ENCODE data around the gene PAXIP1. TPM values are rescaled to one million over a fixed set of nuclear protein-coding genes. Genes with fewer than 3 reads are reported as not detected.

PAXIP1 gene
- total and polyA plus RNA-seq, 7 donors, result 4.2 to 13.6 (median 9.2) TPM

DNA sequence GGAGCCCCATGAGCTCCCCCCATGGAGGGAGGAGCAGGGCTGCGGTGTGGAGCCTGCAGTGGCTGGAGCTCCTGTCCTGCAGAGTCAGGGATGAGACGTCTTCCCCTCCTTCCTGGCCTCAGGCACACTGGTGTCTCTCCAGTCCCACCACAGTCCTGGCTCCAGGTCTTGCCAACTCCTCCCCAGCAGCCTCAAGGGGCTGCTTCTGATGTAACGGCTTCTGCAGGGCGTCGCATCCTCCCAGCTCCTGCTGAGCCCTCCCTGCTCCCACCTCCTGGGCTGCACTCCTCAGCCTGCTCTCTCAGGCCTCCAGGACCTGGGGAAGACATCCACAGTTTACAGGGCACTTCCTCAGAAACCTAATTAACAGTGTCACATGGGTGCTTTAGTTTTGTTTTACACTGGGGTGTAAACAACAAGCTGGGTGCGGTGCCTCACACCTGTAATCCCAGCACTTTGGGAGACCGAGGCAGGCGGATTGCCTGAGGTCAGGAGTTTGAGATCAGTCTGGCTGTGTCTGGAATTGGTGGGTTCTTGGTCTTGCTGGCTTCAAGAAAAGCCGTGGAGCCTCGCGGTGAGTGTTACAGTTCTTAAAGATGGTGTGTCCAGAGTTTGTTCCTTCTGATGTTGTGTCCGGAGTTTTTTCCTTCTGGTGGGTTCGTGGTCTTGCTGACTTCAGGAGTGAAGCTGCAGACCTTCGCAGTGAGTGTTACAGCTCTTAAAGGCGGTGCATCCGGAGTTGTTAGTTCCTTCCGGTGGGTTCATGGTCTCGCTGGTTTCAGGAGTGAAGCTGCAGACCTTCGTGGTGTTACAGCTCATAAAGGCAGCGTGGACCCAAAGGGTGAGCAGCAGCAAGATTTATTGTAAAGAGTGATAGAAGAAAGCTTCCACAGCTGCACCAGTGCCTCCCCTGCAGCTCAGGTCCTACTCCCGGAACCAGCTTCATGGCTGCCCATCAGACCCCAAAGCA lies 95.0 kb downstream of the PAXIP1 start:
- no peaks in the 10 kb centered on the region for H3K9me3 ChIP-seq
- peak; percentile 36 for DNase-seq
- H3K4me3 ChIP-seq, result no peak overlapping the region
- no peak for TF ChIP-seq EP300 (IDR thresholded peaks at IDR 0.05)
- no peak for TF ChIP-seq POLR2A (IDR thresholded peaks at IDR 0.05)
- TF ChIP-seq CTCF (IDR thresholded peaks at IDR 0.05), result no peak
- TF ChIP-seq POLR2AphosphoS5 (IDR thresholded peaks at IDR 0.05), result no peak
- H3K27me3 ChIP-seq, result peaks cover 0 to 24% (median 0%) of the 10 kb centered on the region in 3 donors
- no peak overlapping the region for H3K27ac ChIP-seq
- no peaks in the 10 kb centered on the region for H3K4me1 ChIP-seq
- 70 to 74% methylated on average over 21 of the region's 21 CpGs for WGBS, 2 donors
- intact Hi-C loops (cut with DNase I), result no loop called here
- H3K36me3 ChIP-seq, result no peaks in the 10 kb centered on the region

GRCh38 chr7:154906736-154907355 lies 96.1 kb downstream of the PAXIP1 start:
- Histone ChIP-seq H3K27me3 (peaks cover 0 to 24% (median 0%) of the 10 kb centered on the region in 3 donors), H3K27ac (no peak overlapping the region), H3K9me3 (no peaks in the 10 kb centered on the region), H3K4me1 (no peaks in the 10 kb centered on the region), H3K4me3 (no peak overlapping the region), H3K36me3 (no peaks in the 10 kb centered on the region)
- TF ChIP-seq EP300 (IDR thresholded peaks at IDR 0.05) (no peak), POLR2AphosphoS5 (IDR thresholded peaks at IDR 0.05) (no peak), POLR2A (IDR thresholded peaks at IDR 0.05) (no peak), CTCF (IDR thresholded peaks at IDR 0.05) (no peak)
- WGBS, 2 donors, result 96 to 97% methylated on average over 41 of the region's 41 CpGs
- DNase-seq, result peak; percentile 49
- intact Hi-C loops (cut with DNase I), result no loop called here

DNA sequence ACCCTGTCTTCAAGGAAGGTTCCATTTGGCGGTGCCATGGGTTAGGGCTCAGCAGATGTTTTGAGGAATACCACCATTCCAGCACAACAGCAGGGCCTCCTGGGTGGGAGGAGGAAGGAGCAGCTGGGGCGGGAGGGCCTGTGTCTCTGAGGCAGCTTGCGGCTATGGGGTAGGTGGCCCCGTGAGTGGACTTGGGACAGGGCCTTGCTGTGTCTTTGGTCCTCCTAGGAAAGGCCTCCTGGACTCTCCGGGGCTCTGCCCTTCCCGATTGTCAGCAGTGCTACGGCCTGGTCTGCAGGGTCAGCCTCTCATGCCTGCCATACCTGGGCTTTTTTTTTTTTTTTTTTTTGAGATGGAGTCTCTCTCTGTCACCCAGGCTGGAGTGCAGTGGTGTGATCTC lies 96.7 kb downstream of the PAXIP1 start:
- Histone ChIP-seq H3K4me3 (no peak overlapping the region), H3K4me1 (no peaks in the 10 kb centered on the region), H3K9me3 (no peaks in the 10 kb centered on the region), H3K27me3 (peaks cover 0 to 24% (median 0%) of the 10 kb centered on the region in 3 donors), H3K27ac (no peak overlapping the region), H3K36me3 (no peaks in the 10 kb centered on the region)
- TF ChIP-seq POLR2AphosphoS5 (IDR thresholded peaks at IDR 0.05) (no peak), POLR2A (IDR thresholded peaks at IDR 0.05) (no peak), CTCF (IDR thresholded peaks at IDR 0.05) (no peak), EP300 (IDR thresholded peaks at IDR 0.05) (no peak)
- intact Hi-C loops (cut with DNase I), result no loop called here
- peak; percentile 52 for DNase-seq
- WGBS, 2 donors, result 92 to 95% methylated on average over 7 of the region's 7 CpGs

GRCh38 chr7:154905615-154906014 lies 97.3 kb downstream of the PAXIP1 start:
- no peaks in the 10 kb centered on the region for H3K4me1 ChIP-seq
- H3K4me3 ChIP-seq, result no peak overlapping the region
- intact Hi-C loops (cut with DNase I), result no loop called here
- no peaks in the 10 kb centered on the region for H3K36me3 ChIP-seq
- DNase-seq, result peak; percentile 27
- H3K9me3 ChIP-seq, result no peaks in the 10 kb centered on the region
- H3K27me3 ChIP-seq, result peaks cover 0 to 24% (median 0%) of the 10 kb centered on the region in 3 donors
- H3K27ac ChIP-seq, result no peak overlapping the region
- WGBS, 2 donors, result 84 to 87% methylated on average over 8 of the region's 8 CpGs
- TF ChIP-seq CTCF (IDR thresholded peaks at IDR 0.05) (no peak), POLR2AphosphoS5 (IDR thresholded peaks at IDR 0.05) (no peak), EP300 (IDR thresholded peaks at IDR 0.05) (no peak)

All from sigmoid colon (tissue), 7 donors.